Activated CD4-positive, alpha-beta T cell treated with anti-CD3 and anti-CD28 coated beads, Interleukin-2, amount 50 U/mL, for 24 hours (primary cell): ENCODE results near the gene TM4SF4.

Experiments
- DNase-seq, 2 donors: peaks; one replicate each; pipeline ENCODE4 v3.0.0-alpha.2; 2020; ENCODE audit warnings: low read depth in 1 of 2, low spot score in 1 of 2

Gene TM4SF4

DNA sequence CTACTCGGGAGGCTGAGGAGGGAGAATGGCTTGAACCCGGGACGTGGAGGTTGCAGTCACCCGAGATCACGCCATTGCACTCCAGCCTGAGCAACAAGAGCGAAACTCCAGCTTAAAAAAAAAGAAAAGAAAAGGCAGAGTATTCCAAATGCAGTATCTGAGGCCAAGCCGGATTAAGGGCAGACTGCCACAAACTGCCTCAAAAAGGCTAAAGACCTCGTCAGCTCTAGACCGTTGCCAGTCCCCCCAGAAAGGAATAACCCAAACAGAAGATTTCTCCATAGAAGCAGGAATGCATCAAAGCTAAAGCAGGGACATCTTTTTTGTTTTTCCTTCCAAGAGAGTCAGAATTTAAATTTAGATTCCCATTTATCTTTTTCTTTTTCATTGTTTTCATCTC, 72.9 kb downstream of the TM4SF4 start:
- no peak for DNase-seq

DNA sequence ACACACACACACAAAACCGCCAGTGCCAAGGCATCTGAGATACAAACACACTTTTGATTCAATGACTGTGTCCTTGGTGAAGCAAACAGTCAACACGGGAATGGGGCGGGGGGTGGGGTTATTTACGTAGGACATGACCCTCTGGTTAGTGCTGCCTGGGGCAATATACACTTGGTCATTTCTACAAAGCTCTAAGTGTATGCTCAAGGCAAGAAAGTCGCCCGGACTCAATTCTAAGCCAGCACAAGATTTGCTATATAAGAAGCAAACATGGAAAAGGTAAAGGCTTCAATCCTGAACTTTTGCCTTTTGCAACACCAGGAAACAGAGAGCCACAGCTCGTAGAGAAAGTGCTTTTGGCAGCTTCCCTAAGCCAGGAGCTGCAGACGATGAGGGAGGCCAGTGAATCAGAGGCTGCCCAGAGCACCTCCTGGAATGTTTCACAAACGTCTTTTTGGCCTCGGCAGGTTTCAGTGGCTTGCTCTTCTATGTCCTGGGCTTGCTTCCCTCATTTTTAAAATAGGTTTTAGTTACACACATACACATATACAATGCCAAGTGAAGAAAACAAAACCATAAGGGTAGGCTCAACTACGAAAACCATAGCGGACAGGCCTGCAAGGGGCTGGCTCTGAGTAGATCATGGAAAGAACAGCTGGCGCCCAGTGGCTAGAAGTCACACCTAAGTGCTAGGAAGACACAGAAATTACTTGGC, 73.6 kb downstream of the TM4SF4 start:
- DNase-seq: no peak

DNA sequence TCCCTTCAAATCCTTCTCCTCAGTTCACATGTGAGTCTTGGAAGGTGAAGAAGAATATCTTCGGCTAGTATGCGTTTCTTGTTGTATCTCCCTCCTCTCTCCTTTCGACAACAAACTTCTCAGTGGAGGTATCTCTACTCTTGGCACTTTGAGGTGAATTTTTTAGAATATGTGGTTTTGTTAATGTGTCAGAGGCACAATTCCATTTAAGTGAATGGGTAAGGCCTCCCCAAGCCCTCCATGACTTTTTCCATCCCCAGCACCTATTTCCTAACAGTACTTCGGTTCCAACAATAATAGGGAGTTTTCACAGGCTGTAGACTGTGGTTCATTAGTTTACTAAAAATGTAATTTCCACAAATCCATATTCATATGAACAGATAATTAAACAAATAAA, 74.2 kb downstream of the TM4SF4 start:
- DNase-seq: no peak

DNA sequence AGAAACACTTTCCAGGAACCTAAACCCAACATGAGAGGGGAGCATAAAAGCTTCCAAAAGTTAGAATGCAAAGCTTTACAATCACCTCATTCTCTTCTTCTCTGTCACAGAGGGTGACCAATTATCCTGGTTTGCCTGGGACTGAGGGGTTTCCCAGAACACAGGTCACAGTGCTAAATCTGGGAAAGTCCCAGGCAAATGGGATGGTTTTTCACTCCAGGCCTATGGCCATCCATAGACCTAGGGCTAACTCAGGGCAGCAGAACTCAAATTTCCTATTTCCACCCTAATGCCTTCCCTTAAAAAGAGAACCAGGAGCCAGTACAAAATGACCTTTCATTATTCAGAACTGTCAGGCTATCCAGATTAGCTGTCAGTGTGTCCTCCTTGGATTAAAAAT, 77.0 kb downstream of the TM4SF4 start:
- no peak for DNase-seq

DNA sequence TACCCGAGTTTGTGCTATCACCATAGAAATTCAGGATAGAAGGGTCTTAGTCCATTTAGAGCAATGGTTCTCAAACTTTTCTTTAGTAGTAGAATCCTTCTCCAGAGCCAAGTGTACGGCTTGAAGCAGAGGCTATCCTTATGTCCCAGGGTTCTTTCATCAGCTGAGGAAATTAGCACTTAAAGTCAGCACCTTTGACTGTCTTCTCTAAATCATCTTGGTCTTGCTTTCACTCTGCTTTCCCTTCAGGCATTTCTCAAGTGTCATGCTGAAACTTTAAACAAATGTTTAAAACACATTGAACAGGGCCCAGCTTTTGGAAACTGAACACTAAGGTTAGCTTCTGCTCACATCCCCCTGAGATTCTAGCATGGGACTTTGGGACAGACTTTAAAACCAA, 78.2 kb downstream of the TM4SF4 start:
- DNase-seq: no peak
